NCI-H524 treated with DMSO at 0.1 percent for 48 hours (cell line): ENCODE results near the gene PLCB2.

Experiments
- DNase-seq: peaks from one replicate; lab custom pipeline; 2025; lab: John Stamatoyannopoulos, UW

The PLCB2 gene

GRCh38 chr15:40303576-40303975, 4.2 kb downstream of the PLCB2 start:
- no peak for DNase-seq

GRCh38 chr15:40302981-40303380, 4.8 kb downstream of the PLCB2 start:
- no peak for DNase-seq

GRCh38 chr15:40302288-40302886, 5.3 kb downstream of the PLCB2 start:
- DNase-seq = no peak

- no peak for DNase-seq
Observed at GRCh38 chr15:40301467-40302179, 6.1 kb downstream of the PLCB2 start.

- DNase-seq = no peak
Observed at GRCh38 chr15:40300771-40301170, 7.0 kb downstream of the PLCB2 start.

- DNase-seq = no peak
Observed at GRCh38 chr15:40300367-40300766, 7.4 kb downstream of the PLCB2 start.

- no peak for DNase-seq
Observed at GRCh38 chr15:40298216-40298935, 9.4 kb downstream of the PLCB2 start.

GRCh38 chr15:40297356-40297755, 10.4 kb downstream of the PLCB2 start:
- DNase-seq = no peak

GRCh38 chr15:40296561-40297230, 11.0 kb downstream of the PLCB2 start:
- no peak for DNase-seq

- DNase-seq = no peak
Observed at GRCh38 chr15:40295877-40296560, 11.7 kb downstream of the PLCB2 start.

- DNase-seq = no peak
Observed at GRCh38 chr15:40295297-40295696, 12.4 kb downstream of the PLCB2 start.

- DNase-seq = no peak
Observed at GRCh38 chr15:40293905-40294895, 13.5 kb downstream of the PLCB2 start.

- DNase-seq = no peak
Observed at GRCh38 chr15:40293006-40293405, 14.7 kb downstream of the PLCB2 start.

GRCh38 chr15:40292246-40292645, 15.5 kb downstream of the PLCB2 start:
- DNase-seq = no peak

- no peak for DNase-seq
Observed at GRCh38 chr15:40290918-40291574, 16.7 kb downstream of the PLCB2 start.

GRCh38 chr15:40290545-40290917, 17.2 kb downstream of the PLCB2 start:
- DNase-seq = no peak

GRCh38 chr15:40289140-40289775, 18.5 kb downstream of the PLCB2 start:
- DNase-seq = no peak

- DNase-seq = no peak
Observed at GRCh38 chr15:40287968-40288367, 19.8 kb downstream of the PLCB2 start.

GRCh38 chr15:40287505-40287904, 20.2 kb downstream of the PLCB2 start:
- DNase-seq = no peak

- DNase-seq = no peak
Observed at GRCh38 chr15:40286794-40287193, 20.9 kb downstream of the PLCB2 start.
